WTC11 (cell line): ENCODE measurements around the gene CAMTA1. TPM values are rescaled to one million over a fixed set of nuclear protein-coding genes. Genes with fewer than 3 reads are reported as not detected.

Experiments used
- ATAC-seq: fragments of 200-7000 bp; cut with Tn5 transposase; 2 replicates; pipeline ENCODE4 v1.10.0; 2021; ENCODE audit warnings: mild to moderate bottlenecking, moderate library complexity
- CTCF ChIA-PET: fragments of 300-600 bp; sonication (Branson Sonifier 250); formaldehyde crosslinking; loops from one replicate; lab custom pipeline; 2021; ENCODE audit warnings: antibody characterized with exemption; lab: Charles Lee
- POLR2A ChIA-PET: fragments of 350-600 bp; sonication (Branson Sonifier 250); formaldehyde crosslinking; loops from one replicate; lab custom pipeline; 2021; ENCODE audit warnings: antibody characterized with exemption; lab: Charles Lee
- DNase-seq: peaks from one replicate; pipeline ENCODE4 v3.0.0; 2021; ENCODE audit warnings: low spot score
- H3K27ac Mint-ChIP-seq: 2 replicates; pipeline ENCODE4 v1.8.0; 2021; ENCODE audit warnings: mixed read lengths
- H3K27me3 Mint-ChIP-seq: 2 replicates; pipeline ENCODE4 v1.8.0; 2021; ENCODE audit warnings: low read depth, mild to moderate bottlenecking, moderate library complexity, mixed read lengths
- H3K36me3 Mint-ChIP-seq: 2 replicates; pipeline ENCODE4 v1.8.0; 2021; ENCODE audit warnings: mixed read lengths
- H3K4me1 Mint-ChIP-seq: 2 replicates; pipeline ENCODE4 v1.8.0; 2022; ENCODE audit warnings: mixed read lengths
- H3K4me3 Mint-ChIP-seq: 2 replicates; pipeline ENCODE4 v1.8.0; 2021; ENCODE audit warnings: mild to moderate bottlenecking, moderate library complexity, mixed read lengths
- H3K9me3 Mint-ChIP-seq: 2 replicates; pipeline ENCODE4 v1.8.0; 2021; ENCODE audit warnings: mixed read lengths
- CBFB ChIP-seq: sonication (generic); formaldehyde crosslinking; IDR thresholded peaks from 2 replicates; pipeline ENCODE4 v1.8.1; 2022; ENCODE audit warnings: mild to moderate bottlenecking, low read depth, missing genetic modification reagents
- CREB1 ChIP-seq: sonication (generic); formaldehyde crosslinking; IDR thresholded peaks from 2 replicates; pipeline ENCODE4 v1.8.0; 2023; ENCODE audit warnings: mild to moderate bottlenecking, missing genetic modification reagents
- CREM ChIP-seq: sonication (generic); formaldehyde crosslinking; IDR thresholded peaks from 2 replicates; pipeline ENCODE4 v1.8.1; 2022; ENCODE audit warnings: mild to moderate bottlenecking, missing genetic modification reagents, moderate library complexity
- ETV6 ChIP-seq: sonication (generic); formaldehyde crosslinking; IDR thresholded peaks from 2 replicates; pipeline ENCODE4 v1.8.1; 2022; ENCODE audit warnings: mild to moderate bottlenecking, missing genetic modification reagents
- FOXK1 ChIP-seq: sonication (generic); formaldehyde crosslinking; IDR thresholded peaks from 2 replicates; pipeline ENCODE4 v1.8.0; 2022; ENCODE audit warnings: mild to moderate bottlenecking, moderate library complexity, missing genetic modification reagents
- GABPB1 ChIP-seq: sonication (generic); formaldehyde crosslinking; IDR thresholded peaks from 2 replicates; pipeline ENCODE4 v1.8.1; 2023; ENCODE audit warnings: mild to moderate bottlenecking, missing genetic modification reagents
- IRF2 ChIP-seq: sonication (generic); formaldehyde crosslinking; IDR thresholded peaks from 2 replicates; pipeline ENCODE4 v1.8.0; 2022; ENCODE audit warnings: low read depth, missing genetic modification reagents, borderline replicate concordance
- NFATC4 ChIP-seq: fragments of 250-450 bp; sonication (Bioruptor Pico); IDR thresholded peaks from 2 replicates; pipeline ENCODE4 v1.9.0; 2021; ENCODE audit warnings: mild to moderate bottlenecking
- OVOL2 ChIP-seq: fragments of 250-450 bp; sonication (Bioruptor Pico); IDR thresholded peaks from 2 replicates; pipeline ENCODE4 v1.9.0; 2021; ENCODE audit warnings: mild to moderate bottlenecking, borderline replicate concordance
- SOX15 ChIP-seq: fragments of 250-450 bp; sonication (Bioruptor Pico); IDR thresholded peaks from 2 replicates; pipeline ENCODE4 v1.9.0; 2021; ENCODE audit warnings: mild to moderate bottlenecking
- ZNF219 ChIP-seq: sonication (generic); formaldehyde crosslinking; IDR thresholded peaks from 2 replicates; pipeline ENCODE4 v1.8.0; 2023; ENCODE audit warnings: missing genetic modification reagents, mild to moderate bottlenecking, borderline replicate concordance
- ZNF281 ChIP-seq: sonication (generic); formaldehyde crosslinking; IDR thresholded peaks from 2 replicates; pipeline ENCODE4 v1.8.0; 2023; ENCODE audit warnings: mild to moderate bottlenecking, missing genetic modification reagents
- ZNF416 ChIP-seq: fragments of 250-450 bp; sonication (Bioruptor Pico); IDR thresholded peaks from 2 replicates; pipeline ENCODE4 v1.9.0; 2021; ENCODE audit warnings: mild to moderate bottlenecking, inconsistent platforms
- ZNF423 ChIP-seq: fragments of 250-450 bp; sonication (Bioruptor Pico); IDR thresholded peaks from 2 replicates; pipeline ENCODE4 v2.1.2; 2022; ENCODE audit warnings: mild to moderate bottlenecking, moderate library complexity
- total RNA-seq: library from RNA; stranded (reverse); gene quantifications from 3 replicates; pipeline ENCODE4 v1.2.3, GENCODE V29; 2021
- TF ChIP-seq, protein P1 (sequence below): sonication (generic); formaldehyde crosslinking; IDR thresholded peaks from 2 replicates; pipeline ENCODE4 v1.8.1; 2022; ENCODE audit warnings: low read depth, missing genetic modification reagents, borderline replicate concordance
- TF ChIP-seq, protein P2 (sequence below): sonication (generic); formaldehyde crosslinking; IDR thresholded peaks from 2 replicates; pipeline ENCODE4 v1.8.0; 2022; ENCODE audit warnings: mild to moderate bottlenecking, missing genetic modification reagents
- TF ChIP-seq, protein P3 (sequence below): sonication (generic); formaldehyde crosslinking; IDR thresholded peaks from 2 replicates; pipeline ENCODE4 v1.8.1; 2023; ENCODE audit warnings: mild to moderate bottlenecking, missing genetic modification reagents
- TF ChIP-seq, protein P4 (sequence below): sonication (generic); formaldehyde crosslinking; IDR thresholded peaks from 2 replicates; pipeline ENCODE4 v1.8.1; 2022; ENCODE audit warnings: low read depth, mild to moderate bottlenecking, moderate library complexity, missing genetic modification reagents, borderline replicate concordance

Gene CAMTA1
- total RNA-seq, 1 experiment from 2014 or later = 86.4 TPM

DNA sequence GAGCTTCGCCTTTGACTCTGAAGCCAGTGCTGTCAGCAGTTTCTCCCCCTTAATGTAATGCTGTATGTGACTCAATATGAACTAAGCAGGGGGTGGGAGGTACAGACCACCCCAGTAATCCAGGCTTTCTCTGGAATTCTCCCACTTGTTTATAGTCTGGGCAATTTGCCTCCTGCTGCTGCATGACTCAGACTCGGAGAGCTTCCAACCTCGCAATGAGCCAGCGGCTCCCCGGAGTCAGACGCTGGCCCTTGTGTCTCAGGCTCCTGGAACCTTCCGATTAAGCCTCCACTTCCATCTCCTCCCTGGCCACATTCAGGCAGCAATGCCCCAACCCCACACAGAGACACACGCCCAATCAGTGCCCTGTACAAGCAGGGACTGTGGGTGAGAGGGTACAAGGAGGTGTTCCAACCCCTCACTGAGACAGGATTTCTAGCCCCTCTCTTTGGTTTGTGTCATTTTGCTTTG lies 514.1 kb downstream of the CAMTA1 start:
- peaks cover 23% of the 10 kb centered on the region for H3K9me3 Mint-ChIP-seq
- CTCF ChIA-PET = interaction anchor here (0.6 to 1.1 kb wide), 4 partner anchors 13 to 238 kb away, joined by 3 to 4 read pairs (median 4); no protein-coding TSS in a partner anchor
- no peak overlapping the region for H3K4me3 Mint-ChIP-seq
- peak; percentile 52 for ATAC-seq
- peaks cover 76% of the 10 kb centered on the region for H3K4me1 Mint-ChIP-seq
- peak overlapping the region; percentile 73 for H3K27ac Mint-ChIP-seq
- H3K27me3 Mint-ChIP-seq = no peaks in the 10 kb centered on the region
- no peak for DNase-seq
- TF ChIP-seq CREM (CRISPR knock-in tag) (no peak), ZNF219 (no peak), CREB1 (no peak), IRF2 (no peak), OVOL2 (CRISPR knock-in tag) (no peak), ETV6 (CRISPR knock-in tag) (0 out of 2 replicates have a peak, but pooled peaks have one; percentile 48), NFATC4 (no peak), ZNF281 (CRISPR knock-in tag) (no peak), ZNF423 (CRISPR knock-in tag) (peak; percentile 81), FOXK1 (0 out of 2 replicates have a peak, but pooled peaks have one; percentile 41)
- TF ChIP-seq, protein P1, sequence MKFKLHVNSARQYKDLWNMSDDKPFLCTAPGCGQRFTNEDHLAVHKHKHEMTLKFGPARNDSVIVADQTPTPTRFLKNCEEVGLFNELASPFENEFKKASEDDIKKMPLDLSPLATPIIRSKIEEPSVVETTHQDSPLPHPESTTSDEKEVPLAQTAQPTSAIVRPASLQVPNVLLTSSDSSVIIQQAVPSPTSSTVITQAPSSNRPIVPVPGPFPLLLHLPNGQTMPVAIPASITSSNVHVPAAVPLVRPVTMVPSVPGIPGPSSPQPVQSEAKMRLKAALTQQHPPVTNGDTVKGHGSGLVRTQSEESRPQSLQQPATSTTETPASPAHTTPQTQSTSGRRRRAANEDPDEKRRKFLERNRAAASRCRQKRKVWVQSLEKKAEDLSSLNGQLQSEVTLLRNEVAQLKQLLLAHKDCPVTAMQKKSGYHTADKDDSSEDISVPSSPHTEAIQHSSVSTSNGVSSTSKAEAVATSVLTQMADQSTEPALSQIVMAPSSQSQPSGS (CRISPR knock-in tag) = no peak
- TF ChIP-seq, protein P2, sequence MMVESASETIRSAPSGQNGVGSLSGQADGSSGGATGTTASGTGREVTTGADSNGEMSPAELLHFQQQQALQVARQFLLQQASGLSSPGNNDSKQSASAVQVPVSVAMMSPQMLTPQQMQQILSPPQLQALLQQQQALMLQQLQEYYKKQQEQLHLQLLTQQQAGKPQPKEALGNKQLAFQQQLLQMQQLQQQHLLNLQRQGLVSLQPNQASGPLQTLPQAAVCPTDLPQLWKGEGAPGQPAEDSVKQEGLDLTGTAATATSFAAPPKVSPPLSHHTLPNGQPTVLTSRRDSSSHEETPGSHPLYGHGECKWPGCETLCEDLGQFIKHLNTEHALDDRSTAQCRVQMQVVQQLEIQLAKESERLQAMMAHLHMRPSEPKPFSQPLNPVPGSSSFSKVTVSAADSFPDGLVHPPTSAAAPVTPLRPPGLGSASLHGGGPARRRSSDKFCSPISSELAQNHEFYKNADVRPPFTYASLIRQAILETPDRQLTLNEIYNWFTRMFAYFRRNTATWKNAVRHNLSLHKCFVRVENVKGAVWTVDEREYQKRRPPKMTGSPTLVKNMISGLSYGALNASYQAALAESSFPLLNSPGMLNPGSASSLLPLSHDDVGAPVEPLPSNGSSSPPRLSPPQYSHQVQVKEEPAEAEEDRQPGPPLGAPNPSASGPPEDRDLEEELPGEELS (CRISPR knock-in tag) = 0 out of 2 replicates have a peak, but pooled peaks have one; percentile 50
- TF ChIP-seq, protein P3, sequence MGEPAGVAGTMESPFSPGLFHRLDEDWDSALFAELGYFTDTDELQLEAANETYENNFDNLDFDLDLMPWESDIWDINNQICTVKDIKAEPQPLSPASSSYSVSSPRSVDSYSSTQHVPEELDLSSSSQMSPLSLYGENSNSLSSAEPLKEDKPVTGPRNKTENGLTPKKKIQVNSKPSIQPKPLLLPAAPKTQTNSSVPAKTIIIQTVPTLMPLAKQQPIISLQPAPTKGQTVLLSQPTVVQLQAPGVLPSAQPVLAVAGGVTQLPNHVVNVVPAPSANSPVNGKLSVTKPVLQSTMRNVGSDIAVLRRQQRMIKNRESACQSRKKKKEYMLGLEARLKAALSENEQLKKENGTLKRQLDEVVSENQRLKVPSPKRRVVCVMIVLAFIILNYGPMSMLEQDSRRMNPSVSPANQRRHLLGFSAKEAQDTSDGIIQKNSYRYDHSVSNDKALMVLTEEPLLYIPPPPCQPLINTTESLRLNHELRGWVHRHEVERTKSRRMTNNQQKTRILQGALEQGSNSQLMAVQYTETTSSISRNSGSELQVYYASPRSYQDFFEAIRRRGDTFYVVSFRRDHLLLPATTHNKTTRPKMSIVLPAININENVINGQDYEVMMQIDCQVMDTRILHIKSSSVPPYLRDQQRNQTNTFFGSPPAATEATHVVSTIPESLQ (CRISPR knock-in tag) = no peak
- TF ChIP-seq, protein P4, sequence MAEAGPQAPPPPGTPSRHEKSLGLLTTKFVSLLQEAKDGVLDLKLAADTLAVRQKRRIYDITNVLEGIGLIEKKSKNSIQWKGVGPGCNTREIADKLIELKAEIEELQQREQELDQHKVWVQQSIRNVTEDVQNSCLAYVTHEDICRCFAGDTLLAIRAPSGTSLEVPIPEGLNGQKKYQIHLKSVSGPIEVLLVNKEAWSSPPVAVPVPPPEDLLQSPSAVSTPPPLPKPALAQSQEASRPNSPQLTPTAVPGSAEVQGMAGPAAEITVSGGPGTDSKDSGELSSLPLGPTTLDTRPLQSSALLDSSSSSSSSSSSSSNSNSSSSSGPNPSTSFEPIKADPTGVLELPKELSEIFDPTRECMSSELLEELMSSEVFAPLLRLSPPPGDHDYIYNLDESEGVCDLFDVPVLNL (CRISPR knock-in tag) = no peak
- POLR2A ChIA-PET = no interaction called here
- H3K36me3 Mint-ChIP-seq = peaks cover 12% of the 10 kb centered on the region

DNA sequence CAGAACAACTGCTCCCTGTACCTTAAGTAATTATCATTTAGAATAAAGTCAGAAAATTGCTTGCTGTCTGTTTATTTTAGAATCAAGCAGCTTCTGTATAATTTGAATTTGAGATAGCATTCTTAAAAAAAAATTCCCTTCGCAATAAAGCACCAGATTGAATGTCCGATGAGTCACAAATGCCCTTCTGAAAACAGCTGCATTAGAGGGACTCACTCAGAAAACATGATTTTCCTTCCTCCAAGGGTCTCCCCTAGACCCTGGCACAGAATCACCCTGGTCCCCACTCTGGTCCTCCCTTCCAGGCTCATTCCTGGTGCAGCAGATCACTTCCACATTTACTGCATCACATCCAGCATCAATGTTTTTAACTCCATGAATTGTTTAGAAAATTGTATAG lies 514.7 kb downstream of the CAMTA1 start:
- Mint-ChIP-seq H3K4me3 (no peak overlapping the region), H3K4me1 (peaks cover 70% of the 10 kb centered on the region), H3K36me3 (peaks cover 12% of the 10 kb centered on the region), H3K9me3 (peaks cover 23% of the 10 kb centered on the region), H3K27me3 (no peaks in the 10 kb centered on the region), H3K27ac (no peak overlapping the region)
- no peak for ATAC-seq
- ChIA-PET CTCF (interaction anchor here (1.1 kb wide), 1 partner anchor 154 kb away, joined by 4 read pairs; no protein-coding TSS in a partner anchor), POLR2A (no interaction called here)
- DNase-seq = no peak
- TF ChIP-seq ZNF281 (CRISPR knock-in tag) (no peak), GABPB1 (no peak), SOX15 (CRISPR knock-in tag) (no peak), CBFB (CRISPR knock-in tag) (no peak), ZNF416 (CRISPR knock-in tag) (no peak)
- TF ChIP-seq, protein P2 (CRISPR knock-in tag) = no peak
- TF ChIP-seq, protein P1 (CRISPR knock-in tag) = no peak
